ENCODE measurements around the gene ZFYVE21. TPM values are rescaled to one million over a fixed set of nuclear protein-coding genes. Genes with fewer than 3 reads are reported as not detected.
A peak's percentile ranks its signal among the peaks of the same experiment; 100 is the strongest.

ZFYVE21 gene
- total RNA-seq, 2 experiments from 2014 or later: 18.0 to 22.5 TPM

DNA sequence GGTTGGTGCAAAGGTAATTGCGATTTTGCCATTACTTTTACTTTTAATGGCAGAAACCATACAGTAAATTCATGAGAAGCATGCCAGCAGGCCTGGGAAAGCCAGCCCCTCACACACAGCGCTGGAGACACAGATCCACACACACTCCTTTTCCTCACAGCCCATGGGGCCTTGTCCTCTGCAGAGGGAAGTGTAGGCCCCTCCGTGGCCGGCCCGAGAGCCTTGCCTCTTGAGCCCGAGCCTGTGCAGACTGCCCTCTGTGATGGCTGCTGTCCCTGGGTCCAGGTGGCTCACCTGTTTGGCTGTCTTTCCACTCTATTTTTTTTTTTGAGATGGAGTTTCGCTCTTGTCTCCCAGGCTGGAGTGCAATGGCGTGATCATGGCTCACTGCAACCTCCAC, 39.7 kb upstream of the ZFYVE21 start:
- CTCF ChIA-PET (ENCODE audit: unreplicated experiment): no interaction called here
- Histone ChIP-seq H3K4me2 (ENCODE audit: low read length) (no peak overlapping the region), H4K20me1 (ENCODE audit: insufficient read depth, low read length) (no peaks in the 10 kb centered on the region), H3K79me2 (ENCODE audit: insufficient read depth, low read depth, low read length) (no peaks in the 10 kb centered on the region), H3K9me3 (ENCODE audit: low read length) (no peaks in the 10 kb centered on the region), H3K9me2 (ENCODE audit: insufficient read depth, low read length) (no peaks in the 10 kb centered on the region), H3K4me1 (ENCODE audit: insufficient read depth, low read length, poor library complexity, severe bottlenecking) (peaks cover 12% of the 10 kb centered on the region), H3K27ac (ENCODE audit: low read depth, low read length, poor library complexity, severe bottlenecking) (no peak overlapping the region), H3K4me3 (ENCODE audit: low read depth, low read length, poor library complexity, severe bottlenecking) (no peak overlapping the region), H2AFZ (ENCODE audit: low read length) (no peak overlapping the region), H3K36me3 (ENCODE audit: insufficient read depth, low read length) (peaks cover 100% of the 10 kb centered on the region)
- TF ChIP-seq EZH2phosphoT487 (IDR thresholded peaks at IDR 0.05; ENCODE audit: borderline replicate concordance, low read depth, low read length): no peak
- TF ChIP-seq, protein P1, sequence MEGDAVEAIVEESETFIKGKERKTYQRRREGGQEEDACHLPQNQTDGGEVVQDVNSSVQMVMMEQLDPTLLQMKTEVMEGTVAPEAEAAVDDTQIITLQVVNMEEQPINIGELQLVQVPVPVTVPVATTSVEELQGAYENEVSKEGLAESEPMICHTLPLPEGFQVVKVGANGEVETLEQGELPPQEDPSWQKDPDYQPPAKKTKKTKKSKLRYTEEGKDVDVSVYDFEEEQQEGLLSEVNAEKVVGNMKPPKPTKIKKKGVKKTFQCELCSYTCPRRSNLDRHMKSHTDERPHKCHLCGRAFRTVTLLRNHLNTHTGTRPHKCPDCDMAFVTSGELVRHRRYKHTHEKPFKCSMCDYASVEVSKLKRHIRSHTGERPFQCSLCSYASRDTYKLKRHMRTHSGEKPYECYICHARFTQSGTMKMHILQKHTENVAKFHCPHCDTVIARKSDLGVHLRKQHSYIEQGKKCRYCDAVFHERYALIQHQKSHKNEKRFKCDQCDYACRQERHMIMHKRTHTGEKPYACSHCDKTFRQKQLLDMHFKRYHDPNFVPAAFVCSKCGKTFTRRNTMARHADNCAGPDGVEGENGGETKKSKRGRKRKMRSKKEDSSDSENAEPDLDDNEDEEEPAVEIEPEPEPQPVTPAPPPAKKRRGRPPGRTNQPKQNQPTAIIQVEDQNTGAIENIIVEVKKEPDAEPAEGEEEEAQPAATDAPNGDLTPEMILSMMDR (conservative IDR thresholded peaks at IDR 0.05; ENCODE audit: low read length): no peak
- no peak for DNase-seq (ENCODE audit: low spot score)
- POLR2A ChIA-PET: no interaction called here
- intact Hi-C loops (cut with micrococcal nuclease; ENCODE audit: unreplicated experiment): no loop called here
- BruUV-seq (replicated peaks): no TSS peak

DNA sequence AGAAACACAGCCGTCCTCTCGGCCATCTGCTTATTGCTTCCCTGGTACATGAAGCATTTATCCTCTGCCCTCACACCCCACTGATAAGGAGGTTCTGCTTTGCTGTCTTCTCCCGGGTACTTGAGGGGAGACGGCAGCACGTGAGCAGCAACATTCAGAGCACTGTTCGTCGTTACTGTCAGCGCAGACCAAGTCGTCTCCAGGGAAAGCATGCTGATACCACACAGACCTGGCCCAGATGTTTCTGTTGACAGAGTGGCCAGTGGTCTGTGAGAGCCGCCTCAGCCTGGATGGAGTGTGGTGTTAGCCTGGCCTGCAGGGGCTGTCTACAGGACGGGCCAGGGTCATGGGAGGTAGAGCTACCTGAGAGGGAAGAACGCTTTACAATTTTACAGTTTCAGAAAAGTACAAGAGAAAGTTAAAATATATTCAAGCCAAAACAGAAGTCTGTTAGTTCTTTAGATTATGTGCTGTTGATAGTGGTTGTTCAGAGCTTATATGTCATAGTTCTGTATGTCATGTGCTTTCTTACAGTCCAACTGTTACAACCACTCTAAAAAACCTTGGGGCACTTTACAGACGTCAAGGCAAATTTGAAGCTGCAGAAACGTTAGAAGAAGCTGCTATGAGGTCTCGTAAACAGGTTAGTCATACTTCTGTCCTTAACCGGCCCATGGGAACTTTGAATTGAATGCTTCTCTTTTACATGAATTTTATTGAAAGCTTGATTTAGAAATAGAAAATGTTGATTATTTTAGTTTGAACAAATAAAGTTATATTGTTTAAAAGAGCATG, 38.5 kb upstream of the ZFYVE21 start:
- H3K27ac ChIP-seq (ENCODE audit: low read depth, low read length, poor library complexity, severe bottlenecking): no peak overlapping the region
- no peaks in the 10 kb centered on the region for H3K9me3 ChIP-seq (ENCODE audit: low read length)
- no peak for DNase-seq (ENCODE audit: low spot score)
- no TSS peak for BruUV-seq (replicated peaks)
- H2AFZ ChIP-seq (ENCODE audit: low read length): no peak overlapping the region
- no peaks in the 10 kb centered on the region for H3K9me2 ChIP-seq (ENCODE audit: insufficient read depth, low read length)
- peaks cover 12% of the 10 kb centered on the region for H3K4me1 ChIP-seq (ENCODE audit: insufficient read depth, low read length, poor library complexity, severe bottlenecking)
- H3K36me3 ChIP-seq (ENCODE audit: insufficient read depth, low read length): peaks cover 100% of the 10 kb centered on the region
- H3K79me2 ChIP-seq (ENCODE audit: insufficient read depth, low read depth, low read length): no peaks in the 10 kb centered on the region
- ChIA-PET CTCF (ENCODE audit: unreplicated experiment) (no interaction called here), POLR2A (interaction anchor here (0.7 kb wide), 1 partner anchor 9 kb away, joined by 3 read pairs; no protein-coding TSS in a partner anchor)
- H3K4me2 ChIP-seq (ENCODE audit: low read length): no peak overlapping the region
- TF ChIP-seq EZH2phosphoT487 (IDR thresholded peaks at IDR 0.05; ENCODE audit: borderline replicate concordance, low read depth, low read length): no peak
- TF ChIP-seq, protein P1 (conservative IDR thresholded peaks at IDR 0.05; ENCODE audit: low read length): no peak
- H4K20me1 ChIP-seq (ENCODE audit: insufficient read depth, low read length): no peaks in the 10 kb centered on the region
- H3K4me3 ChIP-seq (ENCODE audit: low read depth, low read length, poor library complexity, severe bottlenecking): no peak overlapping the region
- intact Hi-C loops (cut with micrococcal nuclease; ENCODE audit: unreplicated experiment): no loop called here

DNA sequence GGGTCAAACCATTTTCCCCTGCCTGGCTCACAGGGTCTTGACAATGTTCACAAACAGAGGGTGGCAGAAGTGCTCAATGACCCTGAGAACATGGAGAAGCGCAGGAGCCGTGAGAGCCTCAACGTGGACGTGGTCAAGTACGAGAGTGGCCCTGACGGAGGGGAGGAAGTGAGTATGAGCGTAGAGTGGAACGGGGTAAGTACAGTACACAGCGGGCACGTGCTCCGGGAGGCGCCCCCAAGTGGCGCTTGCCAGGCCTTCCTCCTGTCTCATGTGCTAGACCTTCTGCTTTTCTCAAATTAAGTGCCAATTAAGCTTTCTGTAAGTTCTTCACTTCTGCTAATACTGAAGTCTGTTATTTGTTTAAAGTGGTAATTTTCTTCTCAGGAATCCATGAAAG, 36.3 kb upstream of the ZFYVE21 start:
- BruUV-seq (replicated peaks): no TSS peak
- Histone ChIP-seq H3K4me2 (ENCODE audit: low read length) (peak overlapping the region; percentile 17; the same call in 1 of the 2 replicates), H2AFZ (ENCODE audit: low read length) (no peak overlapping the region), H3K4me3 (ENCODE audit: low read depth, low read length, poor library complexity, severe bottlenecking) (no peak overlapping the region), H3K36me3 (ENCODE audit: insufficient read depth, low read length) (peaks cover 96% of the 10 kb centered on the region), H3K27ac (ENCODE audit: low read depth, low read length, poor library complexity, severe bottlenecking) (peak overlapping the region; percentile 3), H3K9me3 (ENCODE audit: low read length) (no peaks in the 10 kb centered on the region), H4K20me1 (ENCODE audit: insufficient read depth, low read length) (no peaks in the 10 kb centered on the region), H3K4me1 (ENCODE audit: insufficient read depth, low read length, poor library complexity, severe bottlenecking) (peaks cover 12% of the 10 kb centered on the region), H3K9me2 (ENCODE audit: insufficient read depth, low read length) (no peaks in the 10 kb centered on the region), H3K79me2 (ENCODE audit: insufficient read depth, low read depth, low read length) (no peaks in the 10 kb centered on the region)
- POLR2A ChIA-PET: interaction anchor here (0.6 to 1.2 kb wide), 2 partner anchors 12 to 15 kb away, joined by 3 to 5 read pairs; no protein-coding TSS in a partner anchor
- intact Hi-C loops (cut with micrococcal nuclease; ENCODE audit: unreplicated experiment): loop anchor here (2.0 kb wide), 1 partner anchor 107 kb away; no protein-coding TSS in a partner anchor
- CTCF ChIA-PET (ENCODE audit: unreplicated experiment): interaction anchor here (0.9 to 1.0 kb wide), 2 partner anchors 11 to 51 kb away, joined by 3 to 4 read pairs; partner anchors contain the start of gene KLC1
- TF ChIP-seq, protein P1 (conservative IDR thresholded peaks at IDR 0.05; ENCODE audit: low read length): peak; percentile 94
- no peak for TF ChIP-seq EZH2phosphoT487 (IDR thresholded peaks at IDR 0.05; ENCODE audit: borderline replicate concordance, low read depth, low read length)
- DNase-seq (ENCODE audit: low spot score): peak; percentile 69
